ENCODE results near the gene KCNJ15.

Gene KCNJ15

DNA sequence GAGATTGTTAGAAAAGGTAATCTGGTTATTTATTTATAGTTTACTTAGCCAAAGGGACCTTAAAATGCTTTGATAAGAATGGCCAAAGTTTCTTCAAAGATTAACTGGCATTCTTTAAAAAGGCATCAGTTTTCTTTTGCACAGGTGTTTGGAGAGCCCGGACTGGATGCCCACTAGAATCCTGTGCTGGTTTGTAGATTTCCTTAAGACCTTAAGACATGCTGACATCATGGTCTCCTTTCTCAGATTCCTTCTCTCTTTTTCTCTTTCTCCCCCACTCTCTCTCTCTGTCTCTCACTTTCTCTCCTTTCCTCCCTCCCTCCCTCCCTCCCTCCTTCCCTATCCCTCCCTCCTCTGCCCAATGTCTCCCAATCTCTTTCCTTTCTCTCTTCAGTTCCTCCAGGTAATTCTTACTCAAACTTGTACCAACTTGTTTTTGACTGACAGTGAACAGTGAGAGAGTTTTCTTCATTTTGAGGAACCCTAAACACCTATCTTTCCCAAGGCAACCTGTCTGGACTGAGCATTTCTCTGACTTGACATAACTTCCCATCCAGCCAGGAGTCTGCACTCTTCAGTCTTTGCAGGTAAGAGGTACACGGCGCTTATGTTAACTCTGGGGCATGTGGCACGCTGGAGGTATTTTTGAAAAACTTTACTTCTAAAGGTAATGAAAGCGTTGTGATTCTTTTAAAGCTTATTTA lies at the start of gene KCNJ15:
Gene KCNJ15 (plus strand): TSS at position 393 of the 704 bp plus-strand sequence. CDS start 42,271 bp downstream, outside the sequence.
- no peak within 1 kb of the TSS for H3K9ac ChIP-seq (ENCODE audit: low read length)
- no peaks in the 10 kb centered on the region for H3K36me3 ChIP-seq (ENCODE audit: control insufficient read depth, insufficient read depth, low read length)
- H3K4me1 ChIP-seq (ENCODE audit: control insufficient read depth, insufficient read depth, low read length), result no peaks in the 10 kb centered on the region
- no peak within 1 kb of the TSS for H3K27ac ChIP-seq (ENCODE audit: low read depth, low read length)
- no peak within 1 kb of the TSS for H3K4me3 ChIP-seq (ENCODE audit: low read depth, low read length)
- H3K9me3 ChIP-seq (ENCODE audit: control insufficient read depth, insufficient read depth, low read depth, low read length), result no peaks in the 10 kb centered on the region
- H3K27me3 ChIP-seq (ENCODE audit: control insufficient read depth, insufficient read depth, low read length), result peaks cover 5% of the 10 kb centered on the region; the same call in 1 of the 2 replicates

DNA sequence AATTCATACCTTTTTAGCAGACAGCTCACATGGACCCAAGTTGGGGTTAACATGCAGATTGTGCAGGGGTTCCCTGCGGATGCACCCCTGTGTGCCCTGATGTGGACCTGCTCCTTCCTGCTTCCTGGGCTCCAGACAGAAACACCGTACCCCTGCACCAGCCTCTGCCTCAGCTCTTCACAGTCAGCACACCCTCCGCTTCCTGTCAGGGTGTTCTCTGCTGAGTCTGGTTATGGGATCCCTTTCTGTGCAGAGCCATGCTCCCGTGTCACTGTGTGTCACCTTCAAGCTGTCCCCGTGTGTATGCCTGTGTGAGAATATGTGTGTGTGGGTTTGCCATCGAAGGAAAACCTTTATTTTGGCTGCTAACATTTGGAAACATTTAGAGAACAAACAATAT lies 48.7 kb upstream of the KCNJ15 start:
- H3K27me3 ChIP-seq (ENCODE audit: control insufficient read depth, insufficient read depth, low read length), result no peaks in the 10 kb centered on the region
- no peaks in the 10 kb centered on the region for H3K36me3 ChIP-seq (ENCODE audit: control insufficient read depth, insufficient read depth, low read length)
- no peak overlapping the region for H3K4me3 ChIP-seq (ENCODE audit: low read depth, low read length)
- H3K9me3 ChIP-seq (ENCODE audit: control insufficient read depth, insufficient read depth, low read depth, low read length), result peaks cover 17% of the 10 kb centered on the region; the same call in 1 of the 2 replicates
- peaks cover under 1% of the 10 kb centered on the region; the same call in 1 of the 2 replicates for H3K4me1 ChIP-seq (ENCODE audit: control insufficient read depth, insufficient read depth, low read length)
- no peak overlapping the region for H3K9ac ChIP-seq (ENCODE audit: low read length)
- H3K27ac ChIP-seq (ENCODE audit: low read depth, low read length), result no peak overlapping the region

DNA sequence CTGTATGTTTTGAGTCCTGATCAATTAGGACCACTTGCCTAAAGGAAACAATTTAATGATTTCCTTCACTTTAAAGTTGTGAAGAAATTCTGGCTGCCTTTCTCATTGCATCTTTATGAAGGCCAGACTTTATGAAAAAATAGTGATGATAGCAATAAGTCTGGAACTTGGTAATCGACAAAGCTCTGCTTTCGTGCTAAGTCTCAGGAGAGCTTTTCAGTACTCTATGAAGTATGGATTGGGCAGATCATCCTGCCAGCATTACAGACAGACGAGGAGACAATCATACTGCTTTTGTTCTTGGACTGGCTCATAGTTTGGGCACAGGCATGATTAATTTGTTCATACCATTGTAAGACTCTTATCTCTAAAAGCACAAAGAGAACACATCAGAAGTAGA lies 45.5 kb upstream of the KCNJ15 start:
- Histone ChIP-seq H3K36me3 (ENCODE audit: control insufficient read depth, insufficient read depth, low read length) (no peaks in the 10 kb centered on the region), H3K27ac (ENCODE audit: low read depth, low read length) (no peak overlapping the region), H3K9me3 (ENCODE audit: control insufficient read depth, insufficient read depth, low read depth, low read length) (peaks cover 17% of the 10 kb centered on the region; the same call in 1 of the 2 replicates), H3K27me3 (ENCODE audit: control insufficient read depth, insufficient read depth, low read length) (no peaks in the 10 kb centered on the region), H3K4me1 (ENCODE audit: control insufficient read depth, insufficient read depth, low read length) (no peaks in the 10 kb centered on the region), H3K9ac (ENCODE audit: low read length) (no peak overlapping the region), H3K4me3 (ENCODE audit: low read depth, low read length) (no peak overlapping the region)

DNA sequence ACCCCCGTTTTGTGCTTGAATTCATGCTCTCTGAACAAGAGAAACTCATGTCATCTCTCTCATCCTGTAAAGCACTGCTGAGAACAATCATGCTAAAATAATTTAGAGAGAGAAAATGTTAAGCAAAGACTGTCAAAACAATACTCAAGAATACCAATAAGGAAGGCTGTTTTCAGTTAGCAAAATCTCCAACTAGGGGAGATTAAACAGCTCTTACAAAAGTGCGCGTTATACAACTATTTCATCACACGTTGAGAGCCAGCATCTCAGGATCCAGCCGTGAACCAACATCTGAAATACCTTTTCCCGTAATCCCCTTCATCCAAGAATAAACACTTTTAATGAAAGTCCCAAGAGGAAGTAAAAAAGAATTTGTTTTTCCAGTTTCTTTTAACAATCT lies 44.1 kb upstream of the KCNJ15 start:
- Histone ChIP-seq H3K4me1 (ENCODE audit: control insufficient read depth, insufficient read depth, low read length) (no peaks in the 10 kb centered on the region), H3K36me3 (ENCODE audit: control insufficient read depth, insufficient read depth, low read length) (no peaks in the 10 kb centered on the region), H3K9ac (ENCODE audit: low read length) (no peak overlapping the region), H3K27ac (ENCODE audit: low read depth, low read length) (no peak overlapping the region), H3K4me3 (ENCODE audit: low read depth, low read length) (no peak overlapping the region), H3K9me3 (ENCODE audit: control insufficient read depth, insufficient read depth, low read depth, low read length) (peaks cover 17% of the 10 kb centered on the region; the same call in 1 of the 2 replicates), H3K27me3 (ENCODE audit: control insufficient read depth, insufficient read depth, low read length) (no peaks in the 10 kb centered on the region)

DNA sequence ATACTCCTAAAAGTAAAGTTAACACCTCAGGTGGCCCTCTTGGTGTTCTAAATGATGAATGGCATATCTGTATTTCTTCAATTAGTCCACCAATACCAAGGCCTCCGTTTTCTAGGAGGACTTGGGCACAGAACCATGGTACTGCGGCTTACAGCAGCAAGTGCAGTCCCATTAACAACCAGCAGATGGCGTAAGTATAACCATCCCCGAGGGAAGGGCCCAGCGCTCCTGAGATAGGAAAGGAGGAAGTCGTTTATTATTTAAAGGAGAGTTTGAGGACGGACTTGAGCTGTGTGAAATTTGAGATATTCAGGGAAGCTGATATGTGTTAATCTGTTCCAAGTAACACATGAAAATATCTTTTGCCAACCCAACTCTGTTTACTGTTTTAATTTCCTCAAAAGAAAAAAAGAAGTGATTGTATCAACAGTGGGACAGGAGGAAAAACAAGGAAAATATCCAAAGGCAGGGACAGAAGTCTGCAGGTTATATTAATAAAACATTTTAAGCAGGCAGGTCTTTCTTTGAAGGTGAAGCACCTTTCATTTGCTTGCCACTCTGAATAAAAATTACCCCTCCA lies 37.7 kb upstream of the KCNJ15 start:
- Histone ChIP-seq H3K36me3 (ENCODE audit: control insufficient read depth, insufficient read depth, low read length) (no peaks in the 10 kb centered on the region), H3K9me3 (ENCODE audit: control insufficient read depth, insufficient read depth, low read depth, low read length) (peaks cover 42% of the 10 kb centered on the region), H3K9ac (ENCODE audit: low read length) (no peak overlapping the region), H3K27ac (ENCODE audit: low read depth, low read length) (no peak overlapping the region), H3K27me3 (ENCODE audit: control insufficient read depth, insufficient read depth, low read length) (no peaks in the 10 kb centered on the region), H3K4me1 (ENCODE audit: control insufficient read depth, insufficient read depth, low read length) (no peaks in the 10 kb centered on the region), H3K4me3 (ENCODE audit: low read depth, low read length) (no peak overlapping the region)

DNA sequence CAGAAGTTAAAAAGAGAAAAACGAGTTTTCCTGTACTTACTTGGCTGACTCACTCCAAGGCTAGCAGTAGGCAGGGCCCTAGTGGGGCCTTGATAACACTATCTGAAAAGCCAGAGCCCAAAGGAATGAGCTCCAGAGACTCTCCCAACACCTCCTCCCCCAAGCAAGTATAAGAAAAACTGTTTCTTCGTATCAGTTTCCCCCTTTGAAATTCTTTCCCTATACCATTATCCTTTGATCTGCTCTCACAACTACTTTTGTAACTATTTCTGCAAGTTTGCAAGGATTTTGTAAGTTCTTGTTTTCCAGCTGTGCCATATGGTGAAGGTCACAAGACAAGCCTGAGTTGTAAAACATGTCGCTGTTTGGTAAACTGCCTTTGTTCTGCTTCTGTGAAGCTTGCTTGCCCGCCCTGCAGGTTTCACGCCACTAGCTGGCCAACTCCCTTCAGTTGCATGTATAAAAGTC lies 36.5 kb upstream of the KCNJ15 start:
- H3K27ac ChIP-seq (ENCODE audit: low read depth, low read length), result no peak overlapping the region
- H3K9me3 ChIP-seq (ENCODE audit: control insufficient read depth, insufficient read depth, low read depth, low read length), result peaks cover 52% of the 10 kb centered on the region
- no peaks in the 10 kb centered on the region for H3K4me1 ChIP-seq (ENCODE audit: control insufficient read depth, insufficient read depth, low read length)
- H3K4me3 ChIP-seq (ENCODE audit: low read depth, low read length), result no peak overlapping the region
- no peaks in the 10 kb centered on the region for H3K27me3 ChIP-seq (ENCODE audit: control insufficient read depth, insufficient read depth, low read length)
- H3K9ac ChIP-seq (ENCODE audit: low read length), result no peak overlapping the region
- H3K36me3 ChIP-seq (ENCODE audit: control insufficient read depth, insufficient read depth, low read length), result no peaks in the 10 kb centered on the region

DNA sequence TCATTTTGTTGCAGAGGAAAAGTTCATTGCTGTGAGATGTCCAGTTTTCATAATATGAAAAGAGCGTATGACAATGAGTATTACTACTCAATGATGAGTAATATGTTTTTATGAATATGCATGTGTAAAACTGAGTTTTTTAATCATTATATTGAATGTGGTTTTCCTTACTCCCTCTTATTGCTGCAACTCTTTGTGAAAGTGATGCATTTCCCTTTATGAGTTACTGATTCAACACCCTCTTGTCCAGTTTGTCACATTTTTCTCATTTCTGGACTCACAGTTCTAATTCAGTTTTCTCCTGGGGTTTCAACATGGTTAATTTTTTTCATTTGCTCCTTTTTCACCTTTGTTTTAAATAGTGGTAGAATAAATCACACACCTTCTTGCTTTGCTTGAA lies 35.2 kb upstream of the KCNJ15 start:
- Histone ChIP-seq H3K9ac (ENCODE audit: low read length) (no peak overlapping the region), H3K27me3 (ENCODE audit: control insufficient read depth, insufficient read depth, low read length) (no peaks in the 10 kb centered on the region), H3K9me3 (ENCODE audit: control insufficient read depth, insufficient read depth, low read depth, low read length) (peaks cover 65% of the 10 kb centered on the region), H3K36me3 (ENCODE audit: control insufficient read depth, insufficient read depth, low read length) (no peaks in the 10 kb centered on the region), H3K27ac (ENCODE audit: low read depth, low read length) (no peak overlapping the region), H3K4me3 (ENCODE audit: low read depth, low read length) (no peak overlapping the region), H3K4me1 (ENCODE audit: control insufficient read depth, insufficient read depth, low read length) (no peaks in the 10 kb centered on the region)

DNA sequence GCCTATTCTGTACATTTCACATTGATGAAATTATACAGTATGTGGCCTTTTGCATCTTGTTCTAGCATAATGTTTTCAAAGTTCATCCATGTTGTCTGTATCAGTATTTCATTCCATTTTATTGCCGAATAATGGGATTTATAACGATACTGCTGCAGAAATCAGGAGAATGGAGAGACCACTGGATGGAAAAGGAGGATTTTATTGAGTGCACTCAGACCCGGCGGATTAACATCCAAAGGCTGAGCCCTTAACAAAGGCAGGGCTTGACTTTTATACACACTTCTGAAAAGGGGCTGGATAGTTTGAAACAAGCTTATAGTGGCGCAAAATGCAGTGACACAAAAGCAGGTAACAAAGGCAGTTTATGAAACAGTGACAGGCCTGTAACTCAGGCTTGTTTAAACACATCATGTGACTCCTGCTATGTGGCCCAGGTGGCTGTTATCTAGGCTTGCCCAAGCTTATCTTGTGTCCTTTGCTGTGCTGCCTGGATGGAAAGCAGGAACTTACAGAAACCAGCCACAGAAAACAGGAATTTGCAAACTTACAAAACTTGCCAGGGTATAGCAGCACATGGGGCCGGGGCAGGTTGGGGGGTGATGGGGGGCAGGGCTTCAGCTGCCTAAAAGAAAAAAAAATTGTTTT lies 32.8 kb upstream of the KCNJ15 start:
- Histone ChIP-seq H3K27ac (ENCODE audit: low read depth, low read length) (no peak overlapping the region), H3K9ac (ENCODE audit: low read length) (no peak overlapping the region), H3K4me3 (ENCODE audit: low read depth, low read length) (no peak overlapping the region), H3K36me3 (ENCODE audit: control insufficient read depth, insufficient read depth, low read length) (no peaks in the 10 kb centered on the region), H3K4me1 (ENCODE audit: control insufficient read depth, insufficient read depth, low read length) (peaks cover 5% of the 10 kb centered on the region; the same call in 1 of the 2 replicates), H3K27me3 (ENCODE audit: control insufficient read depth, insufficient read depth, low read length) (no peaks in the 10 kb centered on the region), H3K9me3 (ENCODE audit: control insufficient read depth, insufficient read depth, low read depth, low read length) (peaks cover 89% of the 10 kb centered on the region)

DNA sequence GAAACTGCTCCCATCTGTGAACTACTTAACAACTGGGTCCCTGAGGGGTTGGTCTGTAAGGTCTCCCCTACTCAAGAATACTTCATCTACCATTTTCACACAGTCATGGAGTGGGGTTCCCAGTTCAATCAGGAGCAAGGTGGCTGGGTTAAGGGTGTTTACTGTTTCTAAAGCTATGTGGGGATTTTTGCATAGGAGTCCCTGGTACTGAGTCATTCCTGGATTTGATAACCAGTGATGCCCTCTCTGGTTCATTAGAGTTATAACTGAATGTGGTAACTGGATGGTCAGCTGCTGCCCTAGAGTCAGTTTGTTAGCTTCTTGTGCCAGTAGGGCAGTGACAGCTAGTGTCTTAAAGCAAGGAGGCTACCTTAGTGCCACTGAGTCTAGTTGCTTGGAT lies 29.4 kb upstream of the KCNJ15 start:
- Histone ChIP-seq H3K27ac (ENCODE audit: low read depth, low read length) (no peak overlapping the region), H3K27me3 (ENCODE audit: control insufficient read depth, insufficient read depth, low read length) (no peaks in the 10 kb centered on the region), H3K36me3 (ENCODE audit: control insufficient read depth, insufficient read depth, low read length) (no peaks in the 10 kb centered on the region), H3K9me3 (ENCODE audit: control insufficient read depth, insufficient read depth, low read depth, low read length) (peaks cover 88% of the 10 kb centered on the region), H3K4me1 (ENCODE audit: control insufficient read depth, insufficient read depth, low read length) (peaks cover 5% of the 10 kb centered on the region; the same call in 1 of the 2 replicates), H3K4me3 (ENCODE audit: low read depth, low read length) (no peak overlapping the region), H3K9ac (ENCODE audit: low read length) (no peak overlapping the region)

DNA sequence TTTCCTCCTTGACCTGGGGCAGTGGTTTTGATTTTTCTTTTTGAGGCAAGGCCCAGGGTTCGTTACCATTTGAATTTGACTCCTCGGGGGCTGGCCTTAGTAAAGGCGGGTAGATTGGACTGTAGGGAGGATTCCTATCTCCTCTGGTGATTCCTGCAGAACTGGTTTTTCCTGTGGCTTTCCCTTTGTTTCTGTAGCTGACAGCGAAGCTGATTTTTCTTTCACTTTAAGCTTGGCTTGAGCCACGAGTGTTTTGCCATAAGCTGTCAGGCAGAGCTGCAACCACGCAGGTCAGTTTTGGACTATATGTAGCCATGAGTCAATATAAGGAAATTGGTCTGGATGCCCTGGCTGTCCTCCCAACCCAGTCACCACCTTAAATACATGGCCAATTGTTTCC lies 28.7 kb upstream of the KCNJ15 start:
- H3K9me3 ChIP-seq (ENCODE audit: control insufficient read depth, insufficient read depth, low read depth, low read length), result peaks cover 83% of the 10 kb centered on the region
- no peaks in the 10 kb centered on the region for H3K36me3 ChIP-seq (ENCODE audit: control insufficient read depth, insufficient read depth, low read length)
- H3K9ac ChIP-seq (ENCODE audit: low read length), result no peak overlapping the region
- no peaks in the 10 kb centered on the region for H3K27me3 ChIP-seq (ENCODE audit: control insufficient read depth, insufficient read depth, low read length)
- H3K27ac ChIP-seq (ENCODE audit: low read depth, low read length), result no peak overlapping the region
- peak overlapping the region; percentile 18; the same call in 1 of the 2 replicates for H3K4me3 ChIP-seq (ENCODE audit: low read depth, low read length)
- peaks cover 5% of the 10 kb centered on the region; the same call in 1 of the 2 replicates for H3K4me1 ChIP-seq (ENCODE audit: control insufficient read depth, insufficient read depth, low read length)

DNA sequence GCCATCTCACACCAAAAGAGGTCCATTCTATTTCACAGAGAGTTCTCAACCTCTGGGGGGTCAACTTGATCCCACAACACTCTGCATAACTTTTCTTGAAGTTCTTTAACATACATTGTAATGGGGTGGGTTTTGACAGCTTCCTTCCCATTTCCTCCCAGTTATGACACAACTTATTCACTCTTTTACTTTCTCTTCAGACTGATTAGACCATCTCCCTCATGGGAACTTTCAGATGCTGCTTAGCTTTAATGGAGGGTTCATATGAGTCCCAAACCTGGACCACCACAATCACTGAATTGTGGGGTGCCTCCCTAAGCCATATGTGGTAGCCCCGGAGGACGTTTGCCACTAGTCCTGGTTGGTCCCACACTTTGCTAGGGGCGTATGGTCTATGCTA lies 28.3 kb upstream of the KCNJ15 start:
- peaks cover 81% of the 10 kb centered on the region for H3K9me3 ChIP-seq (ENCODE audit: control insufficient read depth, insufficient read depth, low read depth, low read length)
- H3K27ac ChIP-seq (ENCODE audit: low read depth, low read length), result no peak overlapping the region
- peaks cover 5% of the 10 kb centered on the region; the same call in 1 of the 2 replicates for H3K4me1 ChIP-seq (ENCODE audit: control insufficient read depth, insufficient read depth, low read length)
- H3K36me3 ChIP-seq (ENCODE audit: control insufficient read depth, insufficient read depth, low read length), result no peaks in the 10 kb centered on the region
- H3K9ac ChIP-seq (ENCODE audit: low read length), result no peak overlapping the region
- no peaks in the 10 kb centered on the region for H3K27me3 ChIP-seq (ENCODE audit: control insufficient read depth, insufficient read depth, low read length)
- peak overlapping the region; percentile 18; the same call in 1 of the 2 replicates for H3K4me3 ChIP-seq (ENCODE audit: low read depth, low read length)

Data from HUES6 (cell line).